Activated CD8-positive, alpha-beta memory T cell treated with anti-CD3 and anti-CD28 coated beads, Interleukin-2, amount 50 U/mL, for 24 hours (primary cell): ENCODE results near the gene MTF1.

Source experiments
- DNase-seq: peaks from one replicate; pipeline ENCODE4 v3.0.0-alpha.2; 2020; ENCODE audit errors: extremely low read depth

MTF1 gene

GRCh38 chr1:37831109-37831508 lies 28.3 kb downstream of the MTF1 start:
- DNase-seq = no peak

DNA sequence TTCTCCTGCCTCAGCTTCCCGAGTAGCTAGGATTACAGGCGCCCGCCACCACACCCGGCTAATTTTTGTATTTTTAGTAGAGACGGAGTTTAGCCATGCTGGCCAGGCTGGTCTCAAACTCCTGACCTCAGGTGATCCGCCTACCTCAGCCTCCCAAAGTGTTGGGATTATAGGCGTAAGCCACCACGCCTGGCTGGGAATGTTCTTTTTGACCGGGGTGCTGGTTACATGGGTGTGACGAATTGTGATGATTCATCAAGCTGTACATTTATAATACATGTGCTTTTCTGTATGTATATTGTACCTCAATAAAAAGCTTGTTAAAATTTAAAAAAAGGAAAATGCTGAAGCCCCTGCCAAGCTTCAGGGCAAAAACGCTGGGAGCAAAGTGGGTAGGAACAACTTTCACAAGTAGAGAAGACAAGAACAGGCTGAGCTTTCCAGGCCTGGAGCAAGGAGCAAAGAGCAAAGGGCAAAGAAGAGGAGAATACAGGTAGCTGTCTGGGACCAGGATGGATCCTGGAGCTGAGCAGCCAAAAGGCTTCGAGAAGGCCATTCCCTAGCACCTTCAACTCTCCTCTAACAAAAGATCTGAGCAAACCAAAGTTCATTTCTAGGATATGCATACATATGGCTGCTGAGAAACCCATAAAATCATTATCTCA lies 30.9 kb downstream of the MTF1 start:
- DNase-seq = no peak

DNA sequence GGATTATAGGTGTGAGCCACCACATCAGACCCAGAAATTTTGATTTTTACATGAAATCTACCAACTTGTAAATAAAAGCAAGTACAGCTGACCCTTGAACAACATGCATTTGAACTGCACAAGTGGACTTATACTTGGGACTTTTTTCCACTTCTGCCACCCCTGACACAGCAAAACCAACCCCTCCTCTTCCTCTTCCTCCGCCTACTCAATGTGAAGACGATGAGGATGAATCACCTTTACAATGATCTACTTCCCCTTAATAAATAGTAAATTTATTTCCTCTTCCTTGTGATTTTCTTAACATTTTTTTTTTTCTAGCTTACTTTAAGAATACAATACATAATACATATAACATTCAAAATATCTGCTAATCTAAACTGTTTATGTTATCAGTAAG lies 33.9 kb downstream of the MTF1 start:
- DNase-seq = no peak

GRCh38 chr1:37824001-37824400 lies 35.4 kb downstream of the MTF1 start:
- DNase-seq = no peak

- DNase-seq = no peak
These were observed 36.2 kb downstream of the MTF1 start for GRCh38 chr1:37822906-37823815.

GRCh38 chr1:37821481-37821880 lies 37.9 kb downstream of the MTF1 start:
- DNase-seq = no peak

DNA sequence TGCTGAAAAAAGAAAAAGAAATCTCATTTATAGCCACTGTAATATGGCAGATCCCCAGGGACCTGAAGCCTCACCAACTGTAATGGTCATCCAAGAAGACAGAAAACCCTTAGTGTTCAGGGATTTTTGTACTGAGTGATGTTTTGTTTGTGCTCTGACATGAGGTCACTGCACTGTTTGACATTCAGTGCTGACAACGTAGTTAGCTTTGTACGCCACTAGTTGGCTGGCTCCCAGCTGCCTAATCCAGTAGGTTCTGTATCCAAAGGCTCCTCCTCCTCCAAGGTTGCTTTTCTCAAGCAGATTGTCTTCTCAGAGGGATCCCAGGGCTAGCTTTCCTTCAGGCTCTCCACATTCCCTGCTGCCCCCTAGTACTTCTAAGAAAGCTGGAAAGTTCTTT lies 41.9 kb downstream of the MTF1 start:
- DNase-seq = no peak

DNA sequence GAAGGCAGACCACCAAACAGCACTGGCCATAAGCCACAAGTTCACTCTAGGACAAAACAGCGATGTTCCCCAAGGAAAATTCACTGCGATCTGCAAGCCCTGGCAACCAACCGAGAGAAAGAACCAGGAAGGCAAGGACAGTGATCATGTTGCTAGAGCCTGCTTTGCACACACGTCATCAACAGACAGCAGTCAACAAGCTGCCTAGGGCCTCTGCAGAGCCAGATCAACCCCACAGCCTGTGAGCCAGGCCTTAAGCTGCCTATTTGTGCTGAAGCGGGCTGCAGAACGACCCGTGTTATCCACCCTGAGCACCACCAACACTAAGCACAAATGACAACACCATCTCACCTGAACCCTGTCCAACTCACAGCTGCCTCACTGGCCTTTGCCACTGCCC lies 45.1 kb downstream of the MTF1 start:
- no peak for DNase-seq

DNA sequence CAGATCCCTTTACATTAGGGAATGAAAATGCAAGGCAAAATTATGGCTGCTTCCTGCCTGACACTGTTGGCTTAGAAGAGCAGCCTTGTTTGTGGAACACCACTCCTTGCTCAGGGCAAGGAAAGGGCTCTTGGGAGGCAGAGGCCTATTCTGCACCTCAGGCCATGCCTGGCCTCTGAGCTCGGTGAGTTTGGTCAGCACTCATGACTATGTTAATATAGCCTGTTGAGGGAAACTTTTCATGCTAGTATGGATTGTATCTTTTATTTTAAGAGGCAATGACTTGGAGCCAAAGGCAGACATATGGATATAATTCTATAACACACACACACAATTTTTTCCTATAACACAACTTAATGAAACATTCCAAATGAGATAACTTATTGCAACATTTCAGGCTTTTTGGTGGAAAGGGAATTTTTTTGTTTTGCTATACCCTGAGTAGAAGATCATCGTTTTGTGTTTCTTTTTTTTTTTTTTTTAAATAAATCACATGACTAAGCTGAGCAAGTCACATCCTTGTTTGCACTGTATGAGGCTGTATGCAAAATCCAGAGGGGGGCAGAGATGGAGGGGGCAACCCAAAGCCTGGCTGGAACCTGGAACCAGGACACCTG lies 45.8 kb downstream of the MTF1 start:
- no peak for DNase-seq

DNA sequence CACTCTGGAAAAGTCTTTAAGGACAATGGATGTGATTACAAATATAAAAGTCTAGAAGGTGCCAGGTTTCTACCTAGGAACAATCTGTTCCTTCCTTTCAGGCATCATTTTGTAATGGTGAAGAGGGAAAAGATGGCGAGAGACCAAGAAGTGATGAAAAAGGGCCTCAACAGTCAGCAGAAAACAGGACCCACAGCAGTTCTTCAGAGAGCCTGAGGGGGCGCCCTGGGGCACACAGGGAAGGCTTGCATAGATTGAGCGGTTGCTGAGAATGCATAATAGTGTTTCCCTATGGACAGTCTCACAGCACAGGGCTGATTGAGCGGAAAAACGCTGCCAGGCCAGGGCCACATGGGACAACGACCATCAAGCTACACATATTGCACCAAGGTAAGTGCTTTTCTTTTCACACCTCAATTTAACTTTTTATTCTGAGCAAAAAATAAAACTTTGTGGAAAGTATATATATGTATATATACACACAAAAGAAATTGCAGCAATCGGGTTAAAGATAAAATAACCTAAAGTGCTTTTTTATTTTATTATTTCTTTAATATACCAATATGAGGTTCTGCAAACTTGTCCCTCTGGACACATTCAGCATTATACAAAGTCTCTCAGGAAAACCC lies 48.3 kb downstream of the MTF1 start:
- DNase-seq = peak; percentile 35

DNA sequence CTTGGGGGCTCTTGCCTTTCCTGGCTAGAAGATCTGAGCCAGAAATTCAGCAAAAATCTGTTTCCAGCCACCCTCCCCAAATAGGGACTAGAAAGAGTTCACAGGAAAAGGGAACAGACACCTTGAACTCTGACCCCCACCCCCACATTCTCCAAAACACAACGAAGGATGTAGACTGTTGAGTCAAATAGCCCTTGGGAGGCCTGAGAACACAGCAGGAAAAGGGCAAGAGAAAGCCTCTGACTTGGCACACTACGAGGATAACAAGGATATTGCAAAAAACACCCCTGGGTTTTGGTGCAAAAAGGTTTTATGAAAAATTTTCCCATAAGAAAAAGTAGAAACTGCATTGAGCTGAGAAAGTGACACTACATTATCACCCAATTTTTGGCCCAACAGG lies 49.5 kb downstream of the MTF1 start:
- DNase-seq = no peak

GRCh38 chr1:37808369-37809319 lies 50.7 kb downstream of the MTF1 start:
- no peak for DNase-seq

GRCh38 chr1:37807555-37808368 lies 51.6 kb downstream of the MTF1 start, which contains the start of the genes C1orf122 and YRDC:
Gene C1orf122 (plus strand): TSS chr1:37807790. CDS start chr1:37808405, 615 bp downstream.
Gene YRDC (minus strand): TSS chr1:37808208. CDS start chr1:37808180, 28 bp downstream.
- DNase-seq = peak; percentile 86

DNA sequence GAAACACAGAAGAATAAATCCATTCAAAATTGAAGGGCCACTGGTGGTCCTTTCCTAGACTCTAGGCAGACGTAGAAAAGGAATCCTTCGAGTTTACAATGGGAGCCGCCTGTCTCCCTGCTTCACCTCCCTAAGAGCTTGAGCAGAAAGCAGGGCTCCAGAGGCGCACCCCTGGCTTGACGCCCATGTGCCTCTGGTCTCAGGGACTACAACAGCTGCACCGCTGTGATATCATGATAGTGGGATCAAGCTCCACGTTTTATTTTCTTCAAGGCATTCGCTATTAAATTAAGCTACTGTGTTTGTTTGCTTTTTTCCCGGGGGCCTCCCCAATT lies 52.2 kb downstream of the MTF1 start:
- DNase-seq = no peak

DNA sequence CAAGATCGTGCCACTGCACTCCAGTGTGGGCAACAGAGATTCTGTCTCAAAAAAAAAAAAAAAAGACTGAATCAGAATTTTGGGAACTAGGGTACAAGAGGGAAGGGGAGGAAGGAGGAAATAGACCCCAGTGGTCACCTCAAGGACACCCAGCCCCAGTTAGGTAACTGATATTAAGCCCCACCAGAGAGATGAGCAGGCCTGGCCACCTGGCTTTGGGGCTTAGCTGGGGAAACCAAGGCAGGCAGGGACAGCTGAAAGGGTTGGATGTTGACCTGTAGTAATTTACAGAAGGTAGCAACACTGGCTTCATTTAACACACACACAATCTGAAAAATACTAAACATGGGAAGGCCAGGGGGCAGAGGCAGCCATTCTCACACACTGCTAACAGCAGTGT lies 57.0 kb downstream of the MTF1 start:
- no peak for DNase-seq

DNA sequence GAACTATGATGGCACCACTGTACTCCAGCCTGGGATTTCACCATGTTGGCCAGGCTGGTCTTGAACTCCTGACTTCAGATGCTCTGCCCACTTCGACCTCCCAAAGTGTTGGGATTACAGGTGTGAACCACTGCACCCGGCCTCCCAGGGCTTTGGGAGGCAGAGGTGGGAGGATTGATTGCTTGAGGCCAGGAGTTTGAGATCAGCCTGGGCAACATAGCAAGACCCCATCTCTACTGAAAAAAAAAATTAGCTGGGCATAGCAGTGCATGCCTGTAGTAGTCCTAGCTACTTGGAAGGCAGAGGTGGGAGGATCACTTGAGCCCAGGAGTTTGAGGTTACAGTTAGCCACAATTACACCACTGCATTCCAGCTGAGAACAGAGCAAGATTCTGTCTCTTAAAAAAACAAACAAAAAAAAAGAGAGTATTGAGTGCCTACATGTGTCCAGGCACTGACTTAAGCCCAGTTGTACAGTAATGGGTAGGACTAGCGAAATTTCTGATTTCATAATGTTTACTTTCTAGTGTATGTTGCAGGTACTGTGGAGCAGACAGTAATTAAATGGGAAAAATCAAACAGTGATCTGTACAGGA lies 61.5 kb downstream of the MTF1 start:
- DNase-seq = no peak

DNA sequence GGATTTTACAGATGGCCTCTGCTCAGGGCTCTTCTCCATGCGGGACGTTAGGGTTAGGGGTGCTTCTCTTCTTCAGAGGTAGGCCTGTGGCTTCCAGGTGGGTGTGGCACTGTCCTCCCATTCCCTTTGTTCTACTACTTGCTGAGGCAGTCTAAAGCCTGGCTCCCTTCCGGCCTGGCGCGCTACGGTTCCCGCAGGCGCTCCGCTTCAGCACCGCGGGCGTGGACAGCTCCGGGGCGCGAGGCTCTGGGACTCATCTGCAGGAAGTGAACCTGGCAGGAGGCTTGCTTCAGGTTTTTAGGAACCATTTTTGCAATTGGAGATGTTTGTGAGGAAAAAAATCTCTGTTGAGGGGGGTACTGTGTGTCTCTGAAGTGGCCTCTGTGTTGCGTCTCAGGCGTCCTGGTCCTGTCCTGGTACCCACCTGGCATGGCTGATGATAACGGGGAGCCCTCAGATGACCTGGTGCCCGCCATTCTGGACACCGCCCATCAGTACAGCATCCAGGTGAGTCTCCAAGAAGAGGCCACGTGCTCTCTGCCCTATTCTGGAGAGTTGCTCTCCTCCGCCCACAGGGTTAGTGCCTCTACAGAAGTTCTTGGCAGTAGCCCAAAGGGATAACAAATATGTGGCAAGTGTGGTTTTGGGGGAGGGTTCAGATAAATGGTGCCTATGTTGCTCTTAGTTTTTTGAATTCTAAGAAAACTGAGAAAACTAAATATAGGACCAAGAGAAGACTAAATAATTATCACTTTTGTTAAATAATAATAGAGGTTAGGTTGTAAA lies 63.9 kb downstream of the MTF1 start:
- DNase-seq = no peak

DNA sequence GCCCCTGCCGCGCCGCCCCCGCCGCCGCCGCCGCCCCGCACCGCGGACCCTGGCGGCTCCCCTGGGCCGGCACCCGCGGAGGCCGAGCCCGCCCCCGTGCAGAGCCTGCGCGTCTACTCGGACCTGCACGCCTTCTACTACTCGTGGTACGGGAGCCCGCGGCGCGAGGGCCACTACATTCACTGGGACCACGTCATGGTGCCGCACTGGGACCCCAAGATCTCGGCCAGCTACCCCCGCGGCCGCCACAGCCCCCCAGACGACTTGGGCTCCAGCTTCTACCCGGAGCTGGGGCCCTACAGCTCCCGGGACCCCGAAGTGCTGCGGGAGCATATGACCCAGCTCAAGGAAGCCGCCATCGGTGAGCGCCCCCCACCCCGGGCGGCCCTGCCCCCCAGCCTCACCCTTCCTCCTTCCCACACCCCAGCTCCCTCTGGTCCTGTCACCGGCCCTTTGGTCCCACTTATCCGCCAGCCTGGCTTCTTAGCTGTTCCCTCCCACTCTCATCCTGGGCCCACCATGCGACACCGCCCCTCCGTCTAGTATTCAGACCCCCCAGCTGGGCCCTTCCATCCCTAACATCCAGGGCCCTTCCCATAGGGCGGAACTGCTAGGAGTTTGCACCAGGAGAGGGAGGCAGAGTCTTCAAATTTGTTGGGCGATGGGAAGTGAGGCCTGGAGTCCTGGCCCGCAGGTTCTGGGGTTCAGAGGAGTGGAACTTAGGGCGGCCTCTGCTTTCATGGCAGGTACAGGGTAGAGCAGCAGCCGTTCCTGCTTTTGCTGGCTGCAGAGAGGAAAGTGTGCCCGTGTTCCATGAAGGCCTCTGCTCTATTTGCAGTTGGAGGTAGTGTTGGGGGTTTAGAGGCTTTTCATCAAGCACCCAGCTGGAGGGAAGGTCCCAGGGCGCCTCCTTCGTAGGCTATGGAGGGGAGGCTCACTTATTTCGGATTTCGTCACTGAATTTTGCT lies 64.7 kb downstream of the MTF1 start:
- no peak for DNase-seq
